Ovary (tissue), 3 donors: ENCODE data around the gene APEH.

Experiments used
- CTCF ChIP-seq, 3 donors: fragments of 450-650 bp in 2 of 3; fragments of 200-600 bp in 1 of 3; IDR thresholded peaks; one replicate each; pipeline versions ENCODE4 v1.5.1 to v1.8.0; 2016 to 2022; ENCODE audit warnings: antibody characterized with exemption in 3 of 3, mild to moderate bottlenecking in 1 of 3
- EP300 ChIP-seq: sonication (generic); formaldehyde crosslinking; IDR thresholded peaks from one replicate; pipeline ENCODE4 v1.6.1; 2017; ENCODE audit warnings: antibody characterized with exemption
- POLR2A ChIP-seq: fragments of 450-650 bp; IDR thresholded peaks from one replicate; pipeline ENCODE4 v1.6.1; 2017; ENCODE audit warnings: antibody characterized with exemption, mild to moderate bottlenecking, moderate library complexity
- donor health status: DM: no; HTN: no; CAD: no.

DNA sequence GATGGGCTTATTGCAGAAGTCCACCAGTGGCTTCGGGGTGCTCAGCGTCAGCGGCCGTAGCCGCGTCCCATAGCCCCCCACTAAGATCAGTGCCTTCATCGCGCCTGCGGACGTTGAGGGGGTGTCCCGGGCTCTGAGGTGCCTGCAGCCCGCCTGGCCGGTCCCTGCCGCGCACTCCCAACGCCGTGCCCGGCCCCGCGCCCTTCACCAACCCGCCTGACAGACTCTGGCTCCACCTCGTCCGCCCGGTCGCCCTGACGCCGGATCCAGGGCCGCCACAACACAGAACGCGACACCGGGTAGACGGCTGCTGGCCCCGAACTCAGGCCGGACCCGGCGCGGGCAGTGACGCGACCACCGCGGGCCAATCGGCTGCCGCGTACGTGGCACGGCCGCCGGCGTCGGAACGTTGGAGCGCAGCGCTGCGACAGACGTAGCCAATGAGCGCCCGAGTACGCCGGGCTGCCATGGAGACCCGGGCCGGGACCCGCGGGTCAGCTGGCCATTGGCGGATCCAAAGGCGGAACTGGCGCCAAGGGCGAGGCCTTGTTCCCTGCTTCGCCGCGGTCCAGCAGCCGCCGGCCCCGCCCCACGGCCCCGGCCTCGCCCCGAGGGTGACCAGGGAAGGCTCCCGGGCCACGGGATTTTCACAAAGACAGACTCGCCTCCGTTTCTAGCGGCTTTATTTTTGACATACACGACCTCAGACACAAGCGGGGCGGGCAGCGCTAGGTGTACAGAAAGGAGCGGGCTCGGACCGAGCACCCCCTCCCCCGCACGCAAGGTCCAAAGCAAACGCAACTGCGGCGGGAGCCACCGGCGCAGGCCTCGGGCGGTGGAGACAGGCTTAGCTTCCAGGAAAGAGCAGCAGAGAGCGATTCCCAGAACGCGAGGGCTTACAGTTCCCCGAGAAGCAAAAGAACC, 49.7 kb downstream of the APEH start, which contains the start of gene GMPPB:
- no peak for TF ChIP-seq CTCF (IDR thresholded peaks at IDR 0.05)
- peak; percentile 73 for TF ChIP-seq POLR2A
- peak; percentile 28 for TF ChIP-seq EP300
